GM23338 (cell line): ENCODE measurements around the gene MYO1D. TPM values are rescaled to one million over a fixed set of nuclear protein-coding genes. Genes with fewer than 3 reads are reported as not detected.

Experiments used
- ATAC-seq: fragments of 200-7000 bp; cut with Tn5 transposase; 3 replicates; pipeline ENCODE4 v1.9.1; 2020
- DNase-seq: peaks from one replicate; pipeline ENCODE4 v3.0.0-alpha.2; 2015; ENCODE audit warnings: low spot score
- H2AFZ ChIP-seq: fragments of 200-600 bp; sonication (generic); 2 replicates; pipeline ENCODE4 v1.8.0; 2016; ENCODE audit warnings: antibody characterized with exemption, mild to moderate bottlenecking, moderate library complexity
- H3F3A ChIP-seq: fragments of 200-600 bp; sonication (generic); replicated peaks from 2 replicates; pipeline ENCODE4 v1.8.0; 2017; ENCODE audit warnings: antibody characterized with exemption, mixed run types, low read depth
- H3K27ac ChIP-seq: fragments of 200-600 bp; sonication (generic); 2 replicates; pipeline ENCODE4 v1.6.1; 2016; ENCODE audit warnings: low read depth
- H3K27me3 ChIP-seq: fragments of 200-600 bp; sonication (generic); 2 replicates; pipeline ENCODE4 v1.8.0; 2016; ENCODE audit warnings: mild to moderate bottlenecking, mixed run types, moderate library complexity; ENCODE audit not compliant: insufficient read depth
- H3K36me3 ChIP-seq: fragments of 200-600 bp; sonication (generic); 2 replicates; pipeline ENCODE4 v1.8.0; 2016; ENCODE audit warnings: mild to moderate bottlenecking; ENCODE audit not compliant: insufficient read depth
- H3K4me1 ChIP-seq: fragments of 200-600 bp; sonication (generic); 2 replicates; pipeline ENCODE4 v1.8.0; 2016; ENCODE audit warnings: mild to moderate bottlenecking, moderate library complexity; ENCODE audit not compliant: insufficient read depth
- H3K4me2 ChIP-seq: fragments of 200-600 bp; sonication (generic); 2 replicates; pipeline ENCODE4 v1.7.1; 2017; ENCODE audit warnings: mixed run types
- H3K4me3 ChIP-seq: fragments of 200-600 bp; sonication (generic); 2 replicates; pipeline ENCODE4 v1.6.1; 2016; ENCODE audit warnings: mixed run types
- H3K79me2 ChIP-seq: fragments of 200-600 bp; sonication (generic); replicated peaks from 2 replicates; pipeline ENCODE4 v1.8.0; 2017; ENCODE audit warnings: mild to moderate bottlenecking; ENCODE audit not compliant: insufficient read depth
- H3K9me2 ChIP-seq: fragments of 200-600 bp; sonication (generic); 2 replicates; pipeline ENCODE4 v1.8.0; 2017; ENCODE audit not compliant: insufficient read depth
- H4K20me1 ChIP-seq: fragments of 200-600 bp; sonication (generic); replicated peaks from 2 replicates; pipeline ENCODE4 v1.8.0; 2017; ENCODE audit warnings: mild to moderate bottlenecking; ENCODE audit not compliant: insufficient read depth
- H3K27ac Mint-ChIP-seq: 2 replicates; pipeline ENCODE4 v1.8.0; 2020; ENCODE audit warnings: inconsistent platforms, mild to moderate bottlenecking, moderate library complexity, mixed read lengths
- H3K27me3 Mint-ChIP-seq: 3 replicates; pipeline ENCODE4 v1.8.0; 2022; ENCODE audit warnings: low read depth, mild to moderate bottlenecking, moderate library complexity, mixed read lengths, inconsistent platforms; ENCODE audit not compliant: insufficient read depth, poor library complexity
- H3K36me3 Mint-ChIP-seq: 3 replicates; pipeline ENCODE4 v1.8.0; 2021; ENCODE audit warnings: low read depth, mild to moderate bottlenecking, inconsistent platforms, moderate library complexity, mixed read lengths
- H3K4me1 Mint-ChIP-seq: 3 replicates; pipeline ENCODE4 v1.8.0; 2020; ENCODE audit warnings: mild to moderate bottlenecking, inconsistent platforms, mixed read lengths
- H3K4me3 Mint-ChIP-seq: 3 replicates; pipeline ENCODE4 v1.8.0; 2021; ENCODE audit warnings: moderate library complexity, mild to moderate bottlenecking, inconsistent platforms, mixed read lengths
- H3K9me3 Mint-ChIP-seq: 3 replicates; pipeline ENCODE4 v1.8.0; 2020; ENCODE audit warnings: moderate library complexity, mild to moderate bottlenecking, inconsistent platforms, mixed read lengths
- CREB1 ChIP-seq: fragments of 250-450 bp; sonication (Bioruptor Pico); IDR thresholded peaks from 2 replicates; pipeline ENCODE4 v1.5.0; 2020; ENCODE audit warnings: low read depth, mild to moderate bottlenecking, moderate library complexity
- EZH2 ChIP-seq: fragments of 200-600 bp; sonication (generic); IDR thresholded peaks from one replicate; pipeline ENCODE4 v1.8.0; 2017; ENCODE audit warnings: antibody characterized with exemption, mild to moderate bottlenecking, low read depth; ENCODE audit not compliant: unreplicated experiment
- EZH2phosphoT487 ChIP-seq: fragments of 200-600 bp; sonication (generic); IDR thresholded peaks from one replicate; pipeline ENCODE4 v1.8.1; 2018; ENCODE audit warnings: antibody characterized with exemption; ENCODE audit not compliant: unreplicated experiment
- JUNB ChIP-seq: IDR thresholded peaks from one replicate; pipeline ENCODE4 v1.6.1; 2016; ENCODE audit warnings: antibody characterized with exemption; ENCODE audit not compliant: unreplicated experiment
- NANOG ChIP-seq: IDR thresholded peaks from 2 replicates; pipeline ENCODE4 v1.6.1; 2016; ENCODE audit warnings: antibody characterized with exemption, borderline replicate concordance
- POLR2AphosphoS5 ChIP-seq: IDR thresholded peaks from 2 replicates; pipeline ENCODE4 v1.6.1; 2016; ENCODE audit warnings: antibody characterized with exemption, low read depth
- ZNF114 ChIP-seq: fragments of 250-450 bp; sonication (Bioruptor Pico); IDR thresholded peaks from 2 replicates; pipeline ENCODE4 v1.5.0; 2020; ENCODE audit warnings: mild to moderate bottlenecking, moderate library complexity
- ZNF331 ChIP-seq: fragments of 250-450 bp; sonication (Bioruptor Pico); IDR thresholded peaks from 2 replicates; pipeline ENCODE4 v1.5.0; 2020; ENCODE audit warnings: low read depth, mild to moderate bottlenecking, moderate library complexity
- polyA plus RNA-seq: library from polyadenylated mRNA; unstranded; fragments of >200 nt; fragmentation: Nextera tagmentation; extraction: Ambion mirVana; gene quantifications from 2 replicates; pipeline ENCODE4 v1.2.1, GENCODE V29; 2016
- total RNA-seq: library from RNA; depleted of rRNA; stranded (reverse); fragments of >200 nt; shearing (Covaris generic); gene quantifications from 2 replicates; pipeline ENCODE4 v1.2.3, GENCODE V29; 2014
- TF ChIP-seq, protein P1 (sequence below), 2 experiments: fragments of 200-600 bp in 1 of 2; sonication (generic) in 1 of 2; conservative IDR thresholded peaks; 2 replicates each; pipeline versions ENCODE4 v1.5.1 to v1.6.1; 2016 to 2017; ENCODE audit warnings: antibody characterized with exemption in 2 of 2, low read depth in 2 of 2, mild to moderate bottlenecking in 2 of 2, moderate library complexity in 1 of 2
- TF ChIP-seq, protein P2 (sequence below): IDR thresholded peaks from 2 replicates; pipeline ENCODE4 v1.6.1; 2016; ENCODE audit warnings: antibody characterized with exemption
- TF ChIP-seq, protein P3 (sequence below): IDR thresholded peaks from one replicate; pipeline ENCODE4 v1.6.1; 2018; ENCODE audit warnings: antibody characterized with exemption; ENCODE audit not compliant: unreplicated experiment
- TF ChIP-seq, protein P4 (sequence below): fragments of 250-450 bp; sonication (Bioruptor Pico); IDR thresholded peaks from 2 replicates; pipeline ENCODE4 v1.5.0; 2020; ENCODE audit warnings: mild to moderate bottlenecking, moderate library complexity

The MYO1D gene
- total and polyA plus RNA-seq, 2 experiments from 2014 or later: 8.6 to 28.6 TPM

DNA sequence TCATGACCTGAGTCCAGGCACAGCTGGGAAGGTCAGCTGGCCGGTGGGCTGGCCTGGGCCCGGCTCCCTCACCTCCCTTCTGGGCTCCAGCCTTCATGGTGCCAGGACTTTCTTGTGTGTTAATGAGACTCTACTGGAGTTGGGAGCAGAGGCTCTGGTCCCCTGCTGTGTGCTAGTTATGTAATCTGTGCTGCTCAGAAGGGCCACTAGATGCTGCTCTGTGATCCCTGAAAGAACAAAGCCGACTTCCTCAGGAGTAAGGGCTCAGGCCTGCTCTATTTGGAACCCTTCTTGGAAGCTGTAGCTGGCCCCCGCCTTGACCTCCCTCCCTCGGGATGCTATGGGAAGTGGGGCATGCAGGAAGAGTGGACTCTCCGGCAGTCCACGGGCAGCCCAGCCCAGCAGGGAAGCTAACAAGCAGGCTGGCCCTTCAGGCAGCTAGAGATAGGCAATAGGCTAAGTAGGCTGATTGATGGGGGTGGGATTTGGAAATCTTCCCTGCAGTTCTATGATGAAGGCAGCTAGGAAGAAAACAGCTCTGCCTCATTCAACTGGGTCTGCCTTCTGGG lies 393.4 kb downstream of the MYO1D start (continued):
- TF ChIP-seq, protein P1, sequence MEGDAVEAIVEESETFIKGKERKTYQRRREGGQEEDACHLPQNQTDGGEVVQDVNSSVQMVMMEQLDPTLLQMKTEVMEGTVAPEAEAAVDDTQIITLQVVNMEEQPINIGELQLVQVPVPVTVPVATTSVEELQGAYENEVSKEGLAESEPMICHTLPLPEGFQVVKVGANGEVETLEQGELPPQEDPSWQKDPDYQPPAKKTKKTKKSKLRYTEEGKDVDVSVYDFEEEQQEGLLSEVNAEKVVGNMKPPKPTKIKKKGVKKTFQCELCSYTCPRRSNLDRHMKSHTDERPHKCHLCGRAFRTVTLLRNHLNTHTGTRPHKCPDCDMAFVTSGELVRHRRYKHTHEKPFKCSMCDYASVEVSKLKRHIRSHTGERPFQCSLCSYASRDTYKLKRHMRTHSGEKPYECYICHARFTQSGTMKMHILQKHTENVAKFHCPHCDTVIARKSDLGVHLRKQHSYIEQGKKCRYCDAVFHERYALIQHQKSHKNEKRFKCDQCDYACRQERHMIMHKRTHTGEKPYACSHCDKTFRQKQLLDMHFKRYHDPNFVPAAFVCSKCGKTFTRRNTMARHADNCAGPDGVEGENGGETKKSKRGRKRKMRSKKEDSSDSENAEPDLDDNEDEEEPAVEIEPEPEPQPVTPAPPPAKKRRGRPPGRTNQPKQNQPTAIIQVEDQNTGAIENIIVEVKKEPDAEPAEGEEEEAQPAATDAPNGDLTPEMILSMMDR (conservative IDR thresholded peaks at IDR 0.05; ENCODE audit: low read depth in 2 of 2): peak; percentile 59 to 81
- TF ChIP-seq JUNB: no peak

DNA sequence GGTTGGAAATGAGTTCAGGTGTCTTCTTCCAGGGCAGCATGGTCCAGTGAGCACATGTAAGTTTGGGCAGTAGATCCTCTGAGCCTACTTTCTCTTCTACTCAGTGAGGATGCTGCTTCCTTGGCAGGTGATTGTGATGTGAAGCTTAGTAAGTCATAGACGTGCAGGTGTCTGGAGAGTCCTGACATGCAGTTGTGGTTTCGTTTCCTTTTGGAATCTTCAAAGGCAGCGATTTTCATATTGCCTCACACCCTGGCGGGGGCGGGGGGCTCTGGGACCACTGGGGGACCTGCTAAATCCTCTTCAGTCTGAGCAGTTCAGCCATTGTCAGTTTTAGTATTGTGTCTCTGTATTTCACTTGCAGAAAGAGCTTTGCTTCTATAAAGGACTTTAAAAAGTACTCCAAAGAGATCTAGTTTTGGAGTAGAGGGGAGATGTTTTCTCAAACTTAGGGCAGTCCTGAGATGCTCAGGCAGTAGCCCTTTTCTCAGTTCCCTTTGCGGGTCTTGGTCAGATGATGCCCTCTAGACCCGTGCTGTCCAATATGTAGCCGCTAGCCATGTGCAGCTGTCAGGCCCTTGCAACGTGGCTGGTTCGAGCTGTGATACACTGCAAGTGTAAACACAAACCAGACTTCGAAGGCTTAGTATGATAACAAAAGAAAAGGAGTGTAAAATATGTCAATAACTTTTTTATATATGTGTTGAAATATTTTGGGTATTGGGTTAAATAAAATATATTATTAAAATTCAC lies 394.2 kb downstream of the MYO1D start:
- peaks cover 3% of the 10 kb centered on the region; the same call in 1 of the 3 replicates for H3K9me3 Mint-ChIP-seq
- peak overlapping the region; percentile 81 for H3K27ac ChIP-seq
- peaks cover 33% of the 10 kb centered on the region for H3K4me1 ChIP-seq
- no peak for TF ChIP-seq ZNF331 (CRISPR knock-in tag)
- no peak for TF ChIP-seq POLR2AphosphoS5
- TF ChIP-seq NANOG: no peak
- no peak for TF ChIP-seq EZH2phosphoT487
- TF ChIP-seq, protein P2, sequence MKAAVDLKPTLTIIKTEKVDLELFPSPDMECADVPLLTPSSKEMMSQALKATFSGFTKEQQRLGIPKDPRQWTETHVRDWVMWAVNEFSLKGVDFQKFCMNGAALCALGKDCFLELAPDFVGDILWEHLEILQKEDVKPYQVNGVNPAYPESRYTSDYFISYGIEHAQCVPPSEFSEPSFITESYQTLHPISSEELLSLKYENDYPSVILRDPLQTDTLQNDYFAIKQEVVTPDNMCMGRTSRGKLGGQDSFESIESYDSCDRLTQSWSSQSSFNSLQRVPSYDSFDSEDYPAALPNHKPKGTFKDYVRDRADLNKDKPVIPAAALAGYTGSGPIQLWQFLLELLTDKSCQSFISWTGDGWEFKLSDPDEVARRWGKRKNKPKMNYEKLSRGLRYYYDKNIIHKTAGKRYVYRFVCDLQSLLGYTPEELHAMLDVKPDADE: no peak
- no peak for TF ChIP-seq EZH2
- TF ChIP-seq ZNF114 (CRISPR knock-in tag): no peak
- TF ChIP-seq CREB1 (CRISPR knock-in tag): no peak
- TF ChIP-seq, protein P3, sequence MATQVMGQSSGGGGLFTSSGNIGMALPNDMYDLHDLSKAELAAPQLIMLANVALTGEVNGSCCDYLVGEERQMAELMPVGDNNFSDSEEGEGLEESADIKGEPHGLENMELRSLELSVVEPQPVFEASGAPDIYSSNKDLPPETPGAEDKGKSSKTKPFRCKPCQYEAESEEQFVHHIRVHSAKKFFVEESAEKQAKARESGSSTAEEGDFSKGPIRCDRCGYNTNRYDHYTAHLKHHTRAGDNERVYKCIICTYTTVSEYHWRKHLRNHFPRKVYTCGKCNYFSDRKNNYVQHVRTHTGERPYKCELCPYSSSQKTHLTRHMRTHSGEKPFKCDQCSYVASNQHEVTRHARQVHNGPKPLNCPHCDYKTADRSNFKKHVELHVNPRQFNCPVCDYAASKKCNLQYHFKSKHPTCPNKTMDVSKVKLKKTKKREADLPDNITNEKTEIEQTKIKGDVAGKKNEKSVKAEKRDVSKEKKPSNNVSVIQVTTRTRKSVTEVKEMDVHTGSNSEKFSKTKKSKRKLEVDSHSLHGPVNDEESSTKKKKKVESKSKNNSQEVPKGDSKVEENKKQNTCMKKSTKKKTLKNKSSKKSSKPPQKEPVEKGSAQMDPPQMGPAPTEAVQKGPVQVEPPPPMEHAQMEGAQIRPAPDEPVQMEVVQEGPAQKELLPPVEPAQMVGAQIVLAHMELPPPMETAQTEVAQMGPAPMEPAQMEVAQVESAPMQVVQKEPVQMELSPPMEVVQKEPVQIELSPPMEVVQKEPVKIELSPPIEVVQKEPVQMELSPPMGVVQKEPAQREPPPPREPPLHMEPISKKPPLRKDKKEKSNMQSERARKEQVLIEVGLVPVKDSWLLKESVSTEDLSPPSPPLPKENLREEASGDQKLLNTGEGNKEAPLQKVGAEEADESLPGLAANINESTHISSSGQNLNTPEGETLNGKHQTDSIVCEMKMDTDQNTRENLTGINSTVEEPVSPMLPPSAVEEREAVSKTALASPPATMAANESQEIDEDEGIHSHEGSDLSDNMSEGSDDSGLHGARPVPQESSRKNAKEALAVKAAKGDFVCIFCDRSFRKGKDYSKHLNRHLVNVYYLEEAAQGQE: no peak
- TF ChIP-seq, protein P4, sequence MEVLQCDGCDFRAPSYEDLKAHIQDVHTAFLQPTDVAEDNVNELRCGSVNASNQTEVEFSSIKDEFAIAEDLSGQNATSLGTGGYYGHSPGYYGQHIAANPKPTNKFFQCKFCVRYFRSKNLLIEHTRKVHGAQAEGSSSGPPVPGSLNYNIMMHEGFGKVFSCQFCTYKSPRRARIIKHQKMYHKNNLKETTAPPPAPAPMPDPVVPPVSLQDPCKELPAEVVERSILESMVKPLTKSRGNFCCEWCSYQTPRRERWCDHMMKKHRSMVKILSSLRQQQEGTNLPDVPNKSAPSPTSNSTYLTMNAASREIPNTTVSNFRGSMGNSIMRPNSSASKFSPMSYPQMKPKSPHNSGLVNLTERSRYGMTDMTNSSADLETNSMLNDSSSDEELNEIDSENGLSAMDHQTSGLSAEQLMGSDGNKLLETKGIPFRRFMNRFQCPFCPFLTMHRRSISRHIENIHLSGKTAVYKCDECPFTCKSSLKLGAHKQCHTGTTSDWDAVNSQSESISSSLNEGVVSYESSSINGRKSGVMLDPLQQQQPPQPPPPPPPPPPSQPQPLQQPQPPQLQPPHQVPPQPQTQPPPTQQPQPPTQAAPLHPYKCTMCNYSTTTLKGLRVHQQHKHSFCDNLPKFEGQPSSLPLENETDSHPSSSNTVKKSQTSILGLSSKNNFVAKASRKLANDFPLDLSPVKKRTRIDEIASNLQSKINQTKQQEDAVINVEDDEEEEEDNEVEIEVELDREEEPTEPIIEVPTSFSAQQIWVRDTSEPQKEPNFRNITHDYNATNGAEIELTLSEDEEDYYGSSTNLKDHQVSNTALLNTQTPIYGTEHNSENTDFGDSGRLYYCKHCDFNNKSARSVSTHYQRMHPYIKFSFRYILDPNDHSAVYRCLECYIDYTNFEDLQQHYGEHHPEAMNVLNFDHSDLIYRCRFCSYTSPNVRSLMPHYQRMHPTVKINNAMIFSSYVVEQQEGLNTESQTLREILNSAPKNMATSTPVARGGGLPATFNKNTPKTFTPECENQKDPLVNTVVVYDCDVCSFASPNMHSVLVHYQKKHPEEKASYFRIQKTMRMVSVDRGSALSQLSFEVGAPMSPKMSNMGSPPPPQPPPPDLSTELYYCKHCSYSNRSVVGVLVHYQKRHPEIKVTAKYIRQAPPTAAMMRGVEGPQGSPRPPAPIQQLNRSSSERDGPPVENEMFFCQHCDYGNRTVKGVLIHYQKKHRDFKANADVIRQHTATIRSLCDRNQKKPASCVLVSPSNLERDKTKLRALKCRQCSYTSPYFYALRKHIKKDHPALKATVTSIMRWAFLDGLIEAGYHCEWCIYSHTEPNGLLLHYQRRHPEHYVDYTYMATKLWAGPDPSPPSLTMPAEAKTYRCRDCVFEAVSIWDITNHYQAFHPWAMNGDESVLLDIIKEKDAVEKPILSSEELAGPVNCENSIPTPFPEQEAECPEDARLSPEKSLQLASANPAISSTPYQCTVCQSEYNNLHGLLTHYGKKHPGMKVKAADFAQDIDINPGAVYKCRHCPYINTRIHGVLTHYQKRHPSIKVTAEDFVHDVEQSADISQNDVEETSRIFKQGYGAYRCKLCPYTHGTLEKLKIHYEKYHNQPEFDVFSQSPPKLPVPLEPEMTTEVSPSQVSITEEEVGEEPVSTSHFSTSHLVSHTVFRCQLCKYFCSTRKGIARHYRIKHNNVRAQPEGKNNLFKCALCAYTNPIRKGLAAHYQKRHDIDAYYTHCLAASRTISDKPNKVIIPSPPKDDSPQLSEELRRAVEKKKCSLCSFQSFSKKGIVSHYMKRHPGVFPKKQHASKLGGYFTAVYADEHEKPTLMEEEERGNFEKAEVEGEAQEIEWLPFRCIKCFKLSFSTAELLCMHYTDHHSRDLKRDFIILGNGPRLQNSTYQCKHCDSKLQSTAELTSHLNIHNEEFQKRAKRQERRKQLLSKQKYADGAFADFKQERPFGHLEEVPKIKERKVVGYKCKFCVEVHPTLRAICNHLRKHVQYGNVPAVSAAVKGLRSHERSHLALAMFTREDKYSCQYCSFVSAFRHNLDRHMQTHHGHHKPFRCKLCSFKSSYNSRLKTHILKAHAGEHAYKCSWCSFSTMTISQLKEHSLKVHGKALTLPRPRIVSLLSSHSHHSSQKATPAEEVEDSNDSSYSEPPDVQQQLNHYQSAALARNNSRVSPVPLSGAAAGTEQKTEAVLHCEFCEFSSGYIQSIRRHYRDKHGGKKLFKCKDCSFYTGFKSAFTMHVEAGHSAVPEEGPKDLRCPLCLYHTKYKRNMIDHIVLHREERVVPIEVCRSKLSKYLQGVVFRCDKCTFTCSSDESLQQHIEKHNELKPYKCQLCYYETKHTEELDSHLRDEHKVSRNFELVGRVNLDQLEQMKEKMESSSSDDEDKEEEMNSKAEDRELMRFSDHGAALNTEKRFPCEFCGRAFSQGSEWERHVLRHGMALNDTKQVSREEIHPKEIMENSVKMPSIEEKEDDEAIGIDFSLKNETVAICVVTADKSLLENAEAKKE: no peak

More for the DNA sequence above, 394.2 kb downstream of the MYO1D start:
- peaks cover 54% of the 10 kb centered on the region for H3K36me3 Mint-ChIP-seq
- Histone ChIP-seq H3K9me2 (no peaks in the 10 kb centered on the region), H3F3A (peaks cover 38% of the 10 kb centered on the region), H4K20me1 (peaks cover 14% of the 10 kb centered on the region), H3K79me2 (no peaks in the 10 kb centered on the region), H3K36me3 (peaks cover 39% of the 10 kb centered on the region), H3K4me2 (no peak overlapping the region), H3K4me3 (no peak overlapping the region), H2AFZ (no peak overlapping the region), H3K27me3 (no peaks in the 10 kb centered on the region)
- H3K27me3 Mint-ChIP-seq: peaks cover 23% of the 10 kb centered on the region
- DNase-seq: no peak
- H3K4me1 Mint-ChIP-seq: peaks cover 49% of the 10 kb centered on the region
- no peak for ATAC-seq
- no peak overlapping the region for H3K4me3 Mint-ChIP-seq
- H3K27ac Mint-ChIP-seq: no peak overlapping the region
